Measurements from ENCODE around the gene FGF21. TPM values are rescaled to one million over a fixed set of nuclear protein-coding genes. Genes with fewer than 3 reads are reported as not detected.
"Not testable (repeated sequence)": the region's sequence is repeated elsewhere in the genome, so short reads cannot be mapped to it uniquely, and the experiment has no call there.

The FGF21 gene
- total RNA-seq, 2 experiments from 2014 or later = not detected

- intact Hi-C loops (cut with micrococcal nuclease); DNase-seq; H3K9me3 Mint-ChIP-seq; H3K4me3 Mint-ChIP-seq; H3K4me1 Mint-ChIP-seq (ENCODE audit: low read depth); H3K27ac Mint-ChIP-seq; POLR2A ChIA-PET; H3K27me3 Mint-ChIP-seq; H3K36me3 Mint-ChIP-seq: not testable (repeated sequence)
- CTCF ChIA-PET = interaction anchor here (1.3 kb wide), 1 partner anchor 77 kb away, joined by 5 read pairs; no protein-coding TSS in a partner anchor
These were observed 10.5 kb downstream of the FGF21 start for GRCh38 chr19:48765816-48766215.

GRCh38 chr19:48768171-48768753, 12.9 kb downstream of the FGF21 start:
- H3K27ac Mint-ChIP-seq; H3K9me3 Mint-ChIP-seq; H3K4me1 Mint-ChIP-seq (ENCODE audit: low read depth); H3K4me3 Mint-ChIP-seq; intact Hi-C loops (cut with micrococcal nuclease); DNase-seq; POLR2A ChIA-PET; H3K36me3 Mint-ChIP-seq; H3K27me3 Mint-ChIP-seq: not testable (repeated sequence)
- CTCF ChIA-PET = interaction anchor here (0.7 kb wide), 1 partner anchor 21 kb away, joined by 3 read pairs; no protein-coding TSS in a partner anchor

GRCh38 chr19:48768994-48769713, 13.8 kb downstream of the FGF21 start:
- no peak overlapping the region for H3K27ac Mint-ChIP-seq
- intact Hi-C loops (cut with micrococcal nuclease) = no loop called here
- CTCF ChIA-PET = no interaction called here
- no peaks in the 10 kb centered on the region for H3K36me3 Mint-ChIP-seq
- no peak for DNase-seq
- H3K9me3 Mint-ChIP-seq = no peaks in the 10 kb centered on the region
- H3K27me3 Mint-ChIP-seq = peaks cover 6% of the 10 kb centered on the region
- POLR2A ChIA-PET = interaction anchor here (0.7 kb wide), 2 partner anchors 10 to 32 kb away, joined by 4 to 7 read pairs; no protein-coding TSS in a partner anchor
- no peak overlapping the region for H3K4me3 Mint-ChIP-seq
- no peaks in the 10 kb centered on the region for H3K4me1 Mint-ChIP-seq (ENCODE audit: low read depth)

- ChIA-PET POLR2A (interaction anchor here (0.6 to 0.7 kb wide), 3 partner anchors 9 to 136 kb away, joined by 3 to 7 read pairs (median 4); no protein-coding TSS in a partner anchor), CTCF (no interaction called here)
- Mint-ChIP-seq H3K27me3 (peaks cover 6% of the 10 kb centered on the region), H3K4me1 (ENCODE audit: low read depth) (no peaks in the 10 kb centered on the region), H3K36me3 (no peaks in the 10 kb centered on the region), H3K9me3 (no peaks in the 10 kb centered on the region), H3K4me3 (no peak overlapping the region), H3K27ac (no peak overlapping the region)
- intact Hi-C loops (cut with micrococcal nuclease) = no loop called here
- no peak for DNase-seq
These were observed 14.9 kb downstream of the FGF21 start for GRCh38 chr19:48770266-48770665.

GRCh38 chr19:48770734-48771472, 15.6 kb downstream of the FGF21 start:
- POLR2A ChIA-PET = no interaction called here
- no peaks in the 10 kb centered on the region for H3K9me3 Mint-ChIP-seq
- peaks cover 6% of the 10 kb centered on the region for H3K27me3 Mint-ChIP-seq
- CTCF ChIA-PET = no interaction called here
- intact Hi-C loops (cut with micrococcal nuclease) = no loop called here
- H3K4me3 Mint-ChIP-seq = no peak overlapping the region
- H3K27ac Mint-ChIP-seq = no peak overlapping the region
- no peak for DNase-seq
- H3K4me1 Mint-ChIP-seq (ENCODE audit: low read depth) = no peaks in the 10 kb centered on the region
- no peaks in the 10 kb centered on the region for H3K36me3 Mint-ChIP-seq

- POLR2A ChIA-PET = no interaction called here
- H3K27me3 Mint-ChIP-seq = peaks cover 6% of the 10 kb centered on the region
- no peaks in the 10 kb centered on the region for H3K9me3 Mint-ChIP-seq
- no peaks in the 10 kb centered on the region for H3K4me1 Mint-ChIP-seq (ENCODE audit: low read depth)
- CTCF ChIA-PET = interaction anchor here (0.7 kb wide), 1 partner anchor 73 kb away, joined by 3 read pairs; no protein-coding TSS in a partner anchor
- H3K36me3 Mint-ChIP-seq = no peaks in the 10 kb centered on the region
- intact Hi-C loops (cut with micrococcal nuclease) = no loop called here
- H3K4me3 Mint-ChIP-seq = no peak overlapping the region
- no peak for DNase-seq
- no peak overlapping the region for H3K27ac Mint-ChIP-seq
These were observed 17.2 kb downstream of the FGF21 start for GRCh38 chr19:48772503-48772953.

- CTCF ChIA-PET = interaction anchor here (2.1 kb wide), 1 partner anchor 11 kb away, joined by 6 read pairs; no protein-coding TSS in a partner anchor
- intact Hi-C loops (cut with micrococcal nuclease) = no loop called here
- no peak overlapping the region for H3K27ac Mint-ChIP-seq
These were observed 21.8 kb downstream of the FGF21 start for GRCh38 chr19:48777139-48777538.

GRCh38 chr19:48777720-48778119, 22.4 kb downstream of the FGF21 start:
- ChIA-PET CTCF (interaction anchor here (2.1 kb wide), 1 partner anchor 11 kb away, joined by 6 read pairs; no protein-coding TSS in a partner anchor), POLR2A (no interaction called here)
- H3K27ac Mint-ChIP-seq = no peak overlapping the region
- H3K9me3 Mint-ChIP-seq = no peaks in the 10 kb centered on the region
- peaks cover 3% of the 10 kb centered on the region for H3K4me1 Mint-ChIP-seq (ENCODE audit: low read depth)
- intact Hi-C loops (cut with micrococcal nuclease) = no loop called here
- H3K4me3 Mint-ChIP-seq = no peak overlapping the region
- H3K36me3 Mint-ChIP-seq = no peaks in the 10 kb centered on the region
- DNase-seq = no peak
- H3K27me3 Mint-ChIP-seq = peaks cover 3% of the 10 kb centered on the region

More at GRCh38 chr19:48777139-48777538, 21.8 kb downstream of the FGF21 start:
- H3K4me3 Mint-ChIP-seq = no peak overlapping the region
- peaks cover 2% of the 10 kb centered on the region for H3K27me3 Mint-ChIP-seq
- POLR2A ChIA-PET = no interaction called here
- no peaks in the 10 kb centered on the region for H3K36me3 Mint-ChIP-seq
- no peaks in the 10 kb centered on the region for H3K4me1 Mint-ChIP-seq (ENCODE audit: low read depth)
- no peak for DNase-seq
- H3K9me3 Mint-ChIP-seq = no peaks in the 10 kb centered on the region

- DNase-seq = no peak
- intact Hi-C loops (cut with micrococcal nuclease) = no loop called here
- no peak overlapping the region for H3K4me3 Mint-ChIP-seq
- H3K4me1 Mint-ChIP-seq (ENCODE audit: low read depth) = peaks cover 3% of the 10 kb centered on the region
- peaks cover 9% of the 10 kb centered on the region for H3K27me3 Mint-ChIP-seq
- ChIA-PET POLR2A (interaction anchor here (0.6 kb wide), 2 partner anchors 10 to 211 kb away, joined by 3 to 7 read pairs; no protein-coding TSS in a partner anchor), CTCF (interaction anchor here (1.8 to 2.6 kb wide), 2 partner anchors 16 to 63 kb away, joined by 5 to 10 read pairs; no protein-coding TSS in a partner anchor)
- H3K27ac Mint-ChIP-seq = no peak overlapping the region
- H3K36me3 Mint-ChIP-seq = no peaks in the 10 kb centered on the region
- no peaks in the 10 kb centered on the region for H3K9me3 Mint-ChIP-seq
These were observed 24.3 kb downstream of the FGF21 start for GRCh38 chr19:48779636-48780035.

- H3K4me3 Mint-ChIP-seq = no peak overlapping the region
- H3K27me3 Mint-ChIP-seq = peaks cover 11% of the 10 kb centered on the region
- H3K4me1 Mint-ChIP-seq (ENCODE audit: low read depth) = peaks cover 3% of the 10 kb centered on the region
- no peaks in the 10 kb centered on the region for H3K36me3 Mint-ChIP-seq
- CTCF ChIA-PET = interaction anchor here (1.1 to 2.6 kb wide), 4 partner anchors 15 to 106 kb away, joined by 3 to 15 read pairs (median 8); no protein-coding TSS in a partner anchor
- no peak for DNase-seq
- POLR2A ChIA-PET = no interaction called here
- intact Hi-C loops (cut with micrococcal nuclease) = no loop called here
- H3K9me3 Mint-ChIP-seq = no peaks in the 10 kb centered on the region
- H3K27ac Mint-ChIP-seq = no peak overlapping the region
These were observed 25.5 kb downstream of the FGF21 start for GRCh38 chr19:48780631-48781391.

- POLR2A ChIA-PET = no interaction called here
- no peaks in the 10 kb centered on the region for H3K36me3 Mint-ChIP-seq
- peaks cover 12% of the 10 kb centered on the region for H3K27me3 Mint-ChIP-seq
- no peak overlapping the region for H3K27ac Mint-ChIP-seq
- no peak overlapping the region for H3K4me3 Mint-ChIP-seq
- no peak for DNase-seq
- intact Hi-C loops (cut with micrococcal nuclease) = no loop called here
- no peaks in the 10 kb centered on the region for H3K9me3 Mint-ChIP-seq
- CTCF ChIA-PET = interaction anchor here (1.0 to 2.6 kb wide), 3 partner anchors 58 to 186 kb away, joined by 3 to 8 read pairs (median 4); partner anchors contain the start of gene CA11
- peaks cover 3% of the 10 kb centered on the region for H3K4me1 Mint-ChIP-seq (ENCODE audit: low read depth)
These were observed 29.2 kb downstream of the FGF21 start for GRCh38 chr19:48784527-48784926.

Data from activated CD4-positive, alpha-beta memory T cell treated with anti-CD3 and anti-CD28 coated beads for 36 hours (primary cell).